Pons (tissue), 1 donor: ENCODE results near the gene PANK4.
"Not testable (repeated sequence)": the region's sequence is repeated elsewhere in the genome, so short reads cannot be mapped to it uniquely, and the experiment has no call there.

Experiments used
- DNase-seq: peaks from one replicate; pipeline ENCODE4 v3.0.0-alpha.2; 2016; ENCODE audit warnings: low spot score

Gene PANK4

DNA sequence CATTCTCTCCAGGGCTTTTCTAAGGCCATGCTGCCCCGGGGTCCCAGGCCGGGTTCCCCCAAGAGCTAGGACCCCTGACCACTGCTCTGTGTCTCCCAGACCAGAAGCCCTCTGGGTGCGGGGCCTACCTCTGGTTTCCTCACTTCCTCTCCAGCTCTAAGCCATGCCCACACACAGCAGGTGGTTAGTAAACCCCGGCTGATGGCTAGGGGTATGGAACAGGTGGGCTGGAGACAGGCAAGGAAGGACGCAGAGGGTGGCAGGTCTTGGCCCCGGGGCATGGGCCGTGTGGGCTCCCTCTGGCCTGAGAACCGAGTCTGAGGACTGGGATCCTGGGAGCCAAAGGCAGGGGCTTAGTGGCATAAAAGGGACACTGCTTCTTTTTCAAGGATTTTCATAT lies 66.2 kb downstream of the PANK4 start:
- no peak for DNase-seq

DNA sequence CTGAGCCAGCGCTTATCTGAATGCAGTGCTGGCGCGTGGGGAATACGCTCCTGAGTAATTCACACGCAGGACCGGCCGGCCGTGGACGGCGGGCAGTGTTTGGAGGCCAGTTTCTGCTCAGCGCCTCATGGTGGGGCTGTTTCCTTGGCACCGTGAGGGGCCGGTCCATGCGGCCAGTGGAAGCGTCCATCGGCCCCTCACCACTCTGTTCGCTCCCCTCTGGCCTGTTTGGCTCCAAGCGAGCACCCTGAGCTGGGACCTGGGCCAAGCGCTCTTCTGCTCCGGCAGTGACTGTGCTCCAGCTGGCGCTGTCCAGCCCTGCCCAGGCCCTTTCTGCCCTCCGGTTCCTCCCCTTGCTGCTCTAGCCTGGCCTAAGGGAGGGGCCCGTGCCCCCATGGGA lies 66.6 kb downstream of the PANK4 start:
- peak; percentile 89 for DNase-seq

DNA sequence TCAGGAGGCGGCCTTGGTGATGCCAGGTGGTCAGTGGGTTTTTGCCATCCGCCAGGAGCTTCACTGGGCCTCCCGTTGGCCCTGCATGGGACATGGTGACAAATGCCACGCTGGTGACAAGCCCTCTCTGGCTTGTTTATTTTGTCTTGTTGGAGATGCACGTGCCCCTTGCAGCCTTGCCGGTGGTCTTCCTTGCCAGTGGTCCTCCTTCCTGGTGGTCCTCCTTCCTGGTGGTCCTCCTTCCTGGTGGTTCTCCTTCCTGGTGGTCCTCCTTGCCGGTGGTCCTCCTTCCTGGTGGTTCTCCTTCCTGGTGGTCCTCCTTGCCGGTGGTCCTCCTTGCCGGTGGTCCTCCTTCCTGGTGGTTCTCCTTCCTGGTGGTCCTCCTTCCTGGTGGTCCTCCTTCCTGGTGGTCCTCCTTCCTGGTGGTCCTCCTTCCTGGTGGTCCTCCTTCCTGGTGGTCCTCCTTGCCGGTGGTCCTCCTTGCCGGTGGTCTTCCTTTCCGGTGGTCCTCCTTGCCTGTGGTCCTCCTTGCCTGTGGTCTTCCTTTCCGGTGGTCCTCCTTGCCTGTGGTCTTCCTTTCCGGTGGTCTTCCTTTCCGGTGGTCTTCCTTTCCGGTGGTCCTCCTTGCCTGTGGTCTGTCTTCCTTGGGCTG lies 67.2 kb downstream of the PANK4 start:
- not testable (repeated sequence) for DNase-seq

DNA sequence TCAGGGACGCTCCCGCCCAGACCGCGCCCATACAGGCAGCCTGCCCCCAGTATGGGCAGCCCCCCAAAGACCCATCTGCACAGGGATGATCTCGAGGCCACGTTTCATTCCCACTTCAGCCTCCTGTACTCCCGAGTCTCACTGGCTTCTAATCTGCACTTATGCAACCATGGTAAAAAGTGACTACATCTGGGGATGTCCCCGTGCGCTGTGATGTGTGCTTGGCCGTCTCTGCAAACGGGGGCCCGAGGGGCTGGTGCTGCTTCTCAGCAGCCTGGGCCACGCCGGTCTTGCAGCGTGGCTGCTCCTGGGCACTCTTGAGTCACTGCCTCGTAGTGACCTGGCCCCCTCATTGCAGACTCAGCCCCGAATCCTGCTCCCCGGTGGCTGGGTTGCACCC lies 67.7 kb downstream of the PANK4 start:
- no peak for DNase-seq
